Kidney (tissue), 14 donors: ENCODE measurements around the gene TOMM40. TPM values are rescaled to one million over a fixed set of nuclear protein-coding genes. Genes with fewer than 3 reads are reported as not detected.
A peak's percentile ranks its signal among the peaks of the same experiment; 100 is the strongest.
"Not testable (repeated sequence)": the region's sequence is repeated elsewhere in the genome, so short reads cannot be mapped to it uniquely, and the experiment has no call there.

Source experiments
- DNase-seq, 5 donors: peaks; one replicate each; pipeline ENCODE4 v3.0.0-alpha.2; 2013 to 2020
- FAIRE-seq: peaks from 2 replicates; lab custom pipeline; 2012; peaks lifted over from hg19 to GRCh38; lab: Jason Lieb, UNC
- H3K27ac ChIP-seq, 2 donors: one replicate each; pipeline ENCODE4 v1.7.0; 2013; ENCODE audit warnings: low read depth in 2 of 2, low read length in 2 of 2, inconsistent platforms in 1 of 2
- H3K27me3 ChIP-seq: one replicate; pipeline ENCODE4 v1.7.1; 2013; ENCODE audit warnings: low read length, inconsistent platforms; ENCODE audit not compliant: control insufficient read depth, insufficient read depth
- H3K36me3 ChIP-seq, 3 donors: one replicate each; pipeline versions ENCODE4 v1.7.0 to v1.7.1; 2013; ENCODE audit warnings: low read length in 3 of 3, control low read depth in 1 of 3, inconsistent platforms in 1 of 3; ENCODE audit not compliant: insufficient read depth in 3 of 3, control insufficient read depth in 2 of 3
- H3K4me1 ChIP-seq, 3 donors: one replicate each; pipeline versions ENCODE4 v1.7.0 to v1.7.1; 2013; ENCODE audit warnings: low read length in 3 of 3, inconsistent platforms in 1 of 3, low read depth in 1 of 3; ENCODE audit not compliant: control insufficient read depth in 2 of 3, insufficient read depth in 2 of 3
- H3K4me3 ChIP-seq, 3 donors: one replicate each; pipeline versions ENCODE4 v1.7.0 to v1.8.1; 2013; ENCODE audit warnings: low read length in 3 of 3, control low read depth in 1 of 3, inconsistent platforms in 1 of 3
- H3K9ac ChIP-seq, 3 donors: one replicate each; pipeline versions ENCODE4 v1.7.0 to v1.7.1; 2013; ENCODE audit warnings: low read length in 3 of 3, control low read depth in 1 of 3, inconsistent platforms in 1 of 3
- H3K9me3 ChIP-seq, 3 donors: one replicate each; pipeline versions ENCODE4 v1.7.0 to v1.7.1; 2013; ENCODE audit warnings: low read length in 3 of 3, control low read depth in 1 of 3, inconsistent platforms in 1 of 3; ENCODE audit not compliant: control insufficient read depth in 2 of 3, insufficient read depth in 1 of 3
- CTCF ChIP-seq: IDR thresholded peaks from 3 replicates; pipeline ENCODE4 v1.5.1; 2012; ENCODE audit warnings: mild to moderate bottlenecking, moderate library complexity, borderline replicate concordance; ENCODE audit not compliant: insufficient read depth; ENCODE audit errors: extremely low read depth
- intact Hi-C: fragments of 100-400 bp; cut with DNase I; formaldehyde crosslinking; loops from one replicate; pipeline ENCODE4 v1.11.1; 2022
- polyA plus RNA-seq: library from polyadenylated mRNA; stranded (reverse); fragments of 350-450 nt; fragmentation: Illumina TruSeq; extraction: RNeasy Lipid Tissue Mini Kit (QIAGEN cat#74804); gene quantifications from one replicate; pipeline ENCODE4 v1.2.3, GENCODE V29; 2014; ENCODE audit warnings: low read depth, low replicate concordance; ENCODE audit not compliant: insufficient read depth
- total RNA-seq: library from RNA; stranded (reverse); fragmentation: NEBNext Ultra II Directional; extraction: Animal tissue kit (Norgen Biotek cat#: 25700); gene quantifications from one replicate; pipeline ENCODE4 v1.2.1, GENCODE V29; 2021
- donor health status: control.
- donor health status: control.
- donor health status: control.
- donor health status: control.
- donor health status: control.
- donor health status: DM: yes; HTN: yes; CAD: no.
- donor health status: Normal renal cell carcinoma (clear cell type).

Gene TOMM40
- total and polyA plus RNA-seq, 2 donors from 2014 or later: 45.4 to 51.5 TPM

- H3K36me3 ChIP-seq: no peaks in the 10 kb centered on the region
- H3K9me3 ChIP-seq: no peaks in the 10 kb centered on the region
- DNase-seq (no peak), FAIRE-seq (no peak)
- TF ChIP-seq CTCF: no peak
- H3K4me3 ChIP-seq: no peak overlapping the region
- intact Hi-C loops: no loop called here
- no peaks in the 10 kb centered on the region for H3K27me3 ChIP-seq
- H3K27ac ChIP-seq: no peak overlapping the region
- no peak overlapping the region for H3K9ac ChIP-seq
- H3K4me1 ChIP-seq: no peaks in the 10 kb centered on the region
Measured at GRCh38 chr19:44924243-44924725, 33.2 kb downstream of the TOMM40 start.

- TF ChIP-seq CTCF: no peak
- no peaks in the 10 kb centered on the region for H3K4me1 ChIP-seq
- DNase-seq (peak in 4 of 5 donors; percentile 23 to 95 (median 42)), FAIRE-seq (no peak)
- H3K27me3 ChIP-seq: no peaks in the 10 kb centered on the region
- no peak overlapping the region for H3K9ac ChIP-seq
- no peak overlapping the region for H3K27ac ChIP-seq
- no peak overlapping the region for H3K4me3 ChIP-seq
- no peaks in the 10 kb centered on the region for H3K36me3 ChIP-seq
- intact Hi-C loops: no loop called here
- no peaks in the 10 kb centered on the region for H3K9me3 ChIP-seq
Measured at GRCh38 chr19:44925114-44925891, 34.2 kb downstream of the TOMM40 start.

GRCh38 chr19:44926245-44927077 is 35.4 kb downstream of the TOMM40 start:
- H3K4me1 ChIP-seq, FAIRE-seq, H3K36me3 ChIP-seq, H3K27ac ChIP-seq, H3K9ac ChIP-seq, H3K27me3 ChIP-seq, intact Hi-C loops, H3K9me3 ChIP-seq: not testable (repeated sequence)
- H3K4me3 ChIP-seq: peak overlapping the region in 1 of 3 donors; percentile 17
- peak in 1 of 5 donors; percentile 10 for DNase-seq

GRCh38 chr19:44927746-44928145 is 36.7 kb downstream of the TOMM40 start:
- Histone ChIP-seq H3K36me3 (no peaks in the 10 kb centered on the region), H3K9ac (no peak overlapping the region), H3K4me1 (no peaks in the 10 kb centered on the region), H3K9me3 (no peaks in the 10 kb centered on the region), H3K4me3 (no peak overlapping the region), H3K27ac (no peak overlapping the region), H3K27me3 (no peaks in the 10 kb centered on the region)
- TF ChIP-seq CTCF: no peak
- no peak for DNase-seq
- intact Hi-C loops: no loop called here
- no peak for FAIRE-seq
